ENCODE measurements around the gene ABR.
"Not testable (repeated sequence)": the region's sequence is repeated elsewhere in the genome, so short reads cannot be mapped to it uniquely, and the experiment has no call there.

ABR gene

DNA sequence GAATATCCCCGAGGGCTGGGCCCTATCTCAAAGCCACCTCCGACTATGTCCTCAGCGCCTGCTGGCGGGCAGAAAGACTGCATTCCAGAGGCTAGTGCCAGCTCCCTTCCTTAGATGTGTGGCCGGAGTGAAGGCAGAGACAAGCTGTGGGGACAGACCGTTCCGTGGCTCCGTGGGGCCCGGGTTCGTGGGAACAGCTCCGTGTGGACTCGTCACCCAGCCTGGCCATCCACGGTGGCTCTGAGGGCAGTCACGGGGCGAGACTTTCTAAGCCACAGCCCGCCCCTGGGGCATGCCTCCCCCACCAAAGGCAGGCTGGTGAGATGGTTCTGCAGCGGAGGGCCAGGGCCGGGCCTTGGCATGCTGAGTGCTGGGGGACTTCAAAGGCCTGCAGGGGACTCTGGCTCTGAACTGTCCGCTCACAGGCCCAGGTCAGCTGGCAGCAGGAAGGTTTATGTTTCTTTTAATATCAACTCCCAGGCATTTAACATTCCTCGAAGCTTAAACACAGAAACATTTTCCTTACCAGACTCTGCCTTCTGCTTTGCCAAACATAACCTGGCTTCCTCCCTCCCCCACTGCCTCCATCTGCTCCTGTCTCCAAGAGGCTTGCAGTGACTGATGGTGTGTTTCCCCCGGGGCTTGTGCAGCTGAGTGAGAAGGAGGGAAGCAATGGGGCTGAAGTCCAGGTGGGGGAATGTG, 132.5 kb downstream of the ABR start:
- TF ChIP-seq, protein P1, sequence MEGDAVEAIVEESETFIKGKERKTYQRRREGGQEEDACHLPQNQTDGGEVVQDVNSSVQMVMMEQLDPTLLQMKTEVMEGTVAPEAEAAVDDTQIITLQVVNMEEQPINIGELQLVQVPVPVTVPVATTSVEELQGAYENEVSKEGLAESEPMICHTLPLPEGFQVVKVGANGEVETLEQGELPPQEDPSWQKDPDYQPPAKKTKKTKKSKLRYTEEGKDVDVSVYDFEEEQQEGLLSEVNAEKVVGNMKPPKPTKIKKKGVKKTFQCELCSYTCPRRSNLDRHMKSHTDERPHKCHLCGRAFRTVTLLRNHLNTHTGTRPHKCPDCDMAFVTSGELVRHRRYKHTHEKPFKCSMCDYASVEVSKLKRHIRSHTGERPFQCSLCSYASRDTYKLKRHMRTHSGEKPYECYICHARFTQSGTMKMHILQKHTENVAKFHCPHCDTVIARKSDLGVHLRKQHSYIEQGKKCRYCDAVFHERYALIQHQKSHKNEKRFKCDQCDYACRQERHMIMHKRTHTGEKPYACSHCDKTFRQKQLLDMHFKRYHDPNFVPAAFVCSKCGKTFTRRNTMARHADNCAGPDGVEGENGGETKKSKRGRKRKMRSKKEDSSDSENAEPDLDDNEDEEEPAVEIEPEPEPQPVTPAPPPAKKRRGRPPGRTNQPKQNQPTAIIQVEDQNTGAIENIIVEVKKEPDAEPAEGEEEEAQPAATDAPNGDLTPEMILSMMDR (IDR thresholded peaks at IDR 0.05; ENCODE audit: low read depth, low read length, missing control alignments) = no peak
- DNase-seq (ENCODE audit: low read depth) = no peak

DNA sequence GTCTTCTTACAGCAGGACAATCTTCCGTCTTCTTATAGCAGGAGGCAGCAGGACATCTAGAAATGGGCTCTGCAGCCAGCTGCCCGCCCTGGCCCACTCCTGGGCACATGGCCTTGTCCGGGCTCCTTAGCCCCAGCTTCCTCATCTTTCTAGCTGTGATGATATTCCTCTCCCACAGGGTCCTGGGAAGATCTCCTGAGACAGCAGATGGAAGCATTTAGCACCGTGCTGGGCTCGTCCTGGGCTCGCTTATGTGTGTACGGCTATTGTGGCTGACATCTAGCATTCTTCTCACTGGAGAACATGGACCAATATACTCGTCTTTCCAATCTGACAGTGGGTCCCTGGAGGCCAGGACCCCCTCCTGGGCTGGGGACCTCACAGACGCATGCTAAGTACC, 134.3 kb downstream of the ABR start:
- no peak overlapping the region for H3K4me3 ChIP-seq (ENCODE audit: low read depth, low read length)
- TF ChIP-seq, protein P1 (IDR thresholded peaks at IDR 0.05; ENCODE audit: low read depth, low read length, missing control alignments) = no peak
- DNase-seq (ENCODE audit: low read depth) = no peak

More for the DNA sequence above, 132.5 kb downstream of the ABR start:
- no peak overlapping the region for H3K4me3 ChIP-seq (ENCODE audit: low read depth, low read length)

DNA sequence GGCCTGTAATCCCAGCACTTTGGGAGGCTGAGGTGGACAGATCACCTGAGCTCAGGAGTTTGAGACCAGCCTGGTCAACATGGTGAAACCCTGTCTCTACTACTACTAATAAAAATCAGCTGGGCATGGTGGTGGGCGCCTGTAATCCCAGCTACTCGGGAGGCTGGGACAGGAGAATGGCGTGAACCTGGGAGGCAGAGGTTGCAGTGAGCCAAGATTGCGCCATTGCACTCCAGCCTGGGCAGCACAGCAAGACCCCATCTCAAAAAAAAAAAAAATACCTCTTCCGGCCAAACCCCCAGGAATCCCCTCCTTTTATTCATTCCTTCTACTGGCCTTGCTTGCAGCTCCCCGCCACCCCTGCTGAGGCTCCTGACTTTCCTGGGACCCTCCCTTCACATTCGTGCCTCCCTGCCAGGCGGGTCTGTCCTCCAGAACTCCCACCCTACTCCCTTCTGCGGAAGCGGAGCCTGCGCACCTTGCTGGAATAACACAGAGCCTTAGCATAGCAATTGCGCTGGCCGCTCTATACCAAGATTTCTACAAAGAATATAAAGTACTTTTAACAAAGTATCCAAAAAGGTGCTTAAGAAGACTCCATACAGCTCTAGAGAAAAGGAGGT, 135.3 kb downstream of the ABR start:
- not testable (repeated sequence) for H3K4me3 ChIP-seq (ENCODE audit: low read depth, low read length); DNase-seq (ENCODE audit: low read depth)

DNA sequence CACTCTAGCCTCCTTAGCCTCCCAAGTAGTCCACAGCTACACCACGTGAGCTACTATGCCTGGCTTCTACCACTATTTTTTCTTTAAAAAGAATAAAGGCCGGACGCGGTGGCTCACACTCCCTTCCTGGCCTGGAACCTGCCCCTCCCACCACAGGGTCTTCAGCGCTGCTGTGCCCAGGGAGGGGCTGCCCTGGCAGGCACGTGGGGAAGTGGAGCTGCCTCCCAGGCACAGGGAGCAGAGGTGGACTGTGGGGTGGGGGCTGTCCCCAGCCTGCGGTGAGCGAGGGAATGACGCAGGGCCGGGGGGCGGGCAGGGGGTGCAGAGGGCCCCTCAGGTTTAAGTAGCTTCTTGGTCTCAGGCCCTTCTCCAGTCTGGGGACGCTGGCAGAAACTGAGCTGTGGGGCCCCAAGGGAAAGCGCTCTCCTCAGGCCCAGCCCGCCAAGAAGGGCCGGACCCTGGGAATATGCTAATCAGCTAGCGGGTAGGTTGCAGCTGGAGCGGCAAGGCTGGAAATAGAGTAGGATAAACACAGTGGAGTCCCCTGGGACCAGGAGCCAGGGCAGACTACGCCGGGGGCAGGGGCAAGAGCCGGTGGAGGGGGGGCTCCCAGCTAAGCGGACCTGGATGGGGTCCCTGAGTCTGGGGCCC, 136.1 kb downstream of the ABR start:
- H3K4me3 ChIP-seq (ENCODE audit: low read depth, low read length) = no peak overlapping the region
- TF ChIP-seq, protein P1 (IDR thresholded peaks at IDR 0.05; ENCODE audit: low read depth, low read length, missing control alignments) = no peak
- no peak for DNase-seq (ENCODE audit: low read depth)

DNA sequence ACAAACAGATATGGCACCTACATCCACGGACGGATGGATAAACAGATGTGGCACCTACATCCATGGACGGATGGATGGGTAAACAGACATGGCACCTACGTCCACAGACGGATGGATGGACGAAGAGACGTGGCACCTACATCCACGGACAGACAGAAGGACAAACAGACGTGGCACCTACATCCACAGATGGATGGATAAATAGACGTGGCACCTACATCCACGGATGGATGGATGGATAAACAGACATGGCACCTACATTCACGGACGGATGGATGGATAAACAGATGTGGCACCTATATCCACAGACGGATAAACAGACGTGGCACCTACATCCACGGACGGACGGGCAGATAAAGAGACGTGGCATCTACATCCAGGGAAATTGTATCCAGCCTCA, 137.3 kb downstream of the ABR start:
- TF ChIP-seq, protein P1 (IDR thresholded peaks at IDR 0.05; ENCODE audit: low read depth, low read length, missing control alignments) = no peak
- H3K4me3 ChIP-seq (ENCODE audit: low read depth, low read length) = no peak overlapping the region
- no peak for DNase-seq (ENCODE audit: low read depth)

DNA sequence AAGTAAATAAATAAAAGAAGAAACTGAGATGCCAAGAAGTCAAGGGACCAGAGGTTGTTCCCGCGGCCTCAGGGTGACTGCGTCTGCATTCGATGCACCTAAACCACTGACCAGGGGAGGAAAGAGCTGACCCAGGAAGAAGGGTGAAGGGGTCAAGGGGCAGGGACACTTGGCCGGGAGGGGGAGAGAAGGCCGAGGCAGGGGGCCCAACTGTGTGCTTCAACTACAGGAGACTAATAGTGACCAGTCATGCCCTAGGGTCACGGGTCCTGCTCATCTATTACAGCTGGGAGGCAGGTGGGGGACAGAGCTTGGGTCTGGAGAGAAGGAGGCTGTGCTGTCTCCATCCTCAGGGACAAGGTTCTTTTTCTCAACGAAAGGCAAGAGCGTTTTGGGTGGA, 138.0 kb downstream of the ABR start:
- TF ChIP-seq, protein P1 (IDR thresholded peaks at IDR 0.05; ENCODE audit: low read depth, low read length, missing control alignments) = no peak
- H3K4me3 ChIP-seq (ENCODE audit: low read depth, low read length) = no peak overlapping the region
- DNase-seq (ENCODE audit: low read depth) = no peak

DNA sequence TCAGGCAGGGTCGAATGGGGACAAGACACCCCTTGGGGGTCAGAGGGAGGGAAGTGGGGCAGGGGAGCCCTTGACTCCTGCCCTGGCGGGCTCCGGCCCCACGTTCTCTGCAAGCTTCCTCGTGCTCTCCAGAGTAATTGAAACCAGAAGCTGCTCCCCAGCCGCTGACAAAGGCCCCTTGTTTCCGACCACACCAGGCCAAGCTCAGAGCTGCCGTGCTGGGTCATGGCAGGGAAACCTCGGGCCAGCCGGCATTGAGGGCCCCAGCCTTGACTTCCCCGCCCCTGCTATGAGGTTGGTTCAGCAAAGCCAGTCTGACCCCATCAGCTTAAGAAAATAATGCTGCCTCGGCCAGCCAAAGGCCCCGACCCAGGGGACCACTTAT, 139.6 kb downstream of the ABR start:
- TF ChIP-seq, protein P1 (IDR thresholded peaks at IDR 0.05; ENCODE audit: low read depth, low read length, missing control alignments) = no peak
- H3K4me3 ChIP-seq (ENCODE audit: low read depth, low read length) = no peak overlapping the region
- DNase-seq (ENCODE audit: low read depth) = no peak

All from GM12864 (cell line).